HL-60/S4 (cell line): Measurements from ENCODE around the gene RFX8.
"Not testable (repeated sequence)": the region's sequence is repeated elsewhere in the genome, so short reads cannot be mapped to it uniquely, and the experiment has no call there.

Source experiments
- in situ Hi-C: fragments of 300-500 bp; cut with MboI; formaldehyde crosslinking; loops from 2 replicates; pipeline ENCODE4 v1.14.3; 2022; ENCODE audit warnings: low sequenced_read_pairs

The RFX8 gene

GRCh38 chr2:101492936-101493473 is 18.1 kb upstream of the RFX8 start:
- in situ Hi-C loops = no loop called here

GRCh38 chr2:101486994-101487393 is 12.1 kb upstream of the RFX8 start:
- in situ Hi-C loops = no loop called here

GRCh38 chr2:101486258-101486701 is 11.4 kb upstream of the RFX8 start:
- in situ Hi-C loops = no loop called here

GRCh38 chr2:101485856-101486255 is 10.9 kb upstream of the RFX8 start:
- in situ Hi-C loops = no loop called here

GRCh38 chr2:101480764-101481163 is 5.9 kb upstream of the RFX8 start:
- in situ Hi-C loops = no loop called here

- in situ Hi-C loops = no loop called here
These were observed 4.9 kb upstream of the RFX8 start for GRCh38 chr2:101479810-101480209.

- in situ Hi-C loops = no loop called here
These were observed 4.4 kb upstream of the RFX8 start for GRCh38 chr2:101479328-101479727.

GRCh38 chr2:101478181-101479001 is 3.5 kb upstream of the RFX8 start:
- in situ Hi-C loops = no loop called here

- in situ Hi-C loops = no loop called here
These were observed 2.6 kb upstream of the RFX8 start for GRCh38 chr2:101477556-101477955.

GRCh38 chr2:101476605-101477208 is 1.8 kb upstream of the RFX8 start:
- in situ Hi-C loops = no loop called here

GRCh38 chr2:101473911-101474701 is 806 bp downstream of the RFX8 start:
- in situ Hi-C loops = no loop called here

GRCh38 chr2:101473591-101473910 is 1.4 kb downstream of the RFX8 start:
- in situ Hi-C loops = no loop called here

- in situ Hi-C loops = no loop called here
These were observed 5.0 kb downstream of the RFX8 start for GRCh38 chr2:101469863-101470262.

- in situ Hi-C loops = no loop called here
These were observed 7.6 kb downstream of the RFX8 start for GRCh38 chr2:101467306-101467705.

- in situ Hi-C loops = no loop called here
These were observed 8.5 kb downstream of the RFX8 start for GRCh38 chr2:101466426-101466825.

- in situ Hi-C loops = no loop called here
These were observed 10.1 kb downstream of the RFX8 start for GRCh38 chr2:101464841-101465240.

- in situ Hi-C loops = no loop called here
These were observed 10.8 kb downstream of the RFX8 start for GRCh38 chr2:101463911-101464641.

GRCh38 chr2:101463421-101463820 is 11.5 kb downstream of the RFX8 start:
- in situ Hi-C loops = no loop called here

- in situ Hi-C loops = no loop called here
These were observed 13.5 kb downstream of the RFX8 start for GRCh38 chr2:101461381-101461780.

GRCh38 chr2:101454408-101454807 is 20.5 kb downstream of the RFX8 start:
- in situ Hi-C loops = not testable (repeated sequence)

- in situ Hi-C loops = no loop called here
These were observed 23.9 kb downstream of the RFX8 start for GRCh38 chr2:101450965-101451364.
